KMS-11 (cell line): ENCODE results near the gene CBFA2T3.

Experiments used
- H2AFZ ChIP-seq: fragments of 200-600 bp; sonication (generic); 2 replicates; pipeline ENCODE4 v1.6.1; 2016; ENCODE audit warnings: antibody characterized with exemption, mixed run types, low read depth
- H3K27ac ChIP-seq: fragments of 200-600 bp; sonication (generic); 2 replicates; pipeline ENCODE4 v1.6.1; 2016; ENCODE audit warnings: mild to moderate bottlenecking, mixed run types
- H3K27me3 ChIP-seq: fragments of 200-600 bp; sonication (generic); 2 replicates; pipeline ENCODE4 v1.6.1; 2017; ENCODE audit warnings: mild to moderate bottlenecking, low read depth, mixed run types, moderate library complexity; ENCODE audit not compliant: insufficient read depth
- H3K36me3 ChIP-seq: fragments of 200-600 bp; sonication (generic); 2 replicates; pipeline ENCODE4 v1.6.1; 2017; ENCODE audit warnings: mild to moderate bottlenecking, mixed run types; ENCODE audit not compliant: insufficient read depth
- H3K4me1 ChIP-seq: fragments of 200-600 bp; sonication (generic); 2 replicates; pipeline ENCODE4 v1.6.1; 2016; ENCODE audit warnings: mild to moderate bottlenecking, low read depth, mixed run types; ENCODE audit not compliant: poor library complexity, severe bottlenecking
- H3K4me2 ChIP-seq: fragments of 200-600 bp; sonication (generic); 2 replicates; pipeline ENCODE4 v1.7.0; 2016; ENCODE audit warnings: mild to moderate bottlenecking, mixed run types
- H3K4me3 ChIP-seq: fragments of 200-600 bp; sonication (generic); IDR thresholded peaks from 2 replicates; pipeline ENCODE4 v1.6.1; 2017; ENCODE audit warnings: low read depth, low read length, mixed read lengths; ENCODE audit not compliant: insufficient read depth
- H3K79me2 ChIP-seq: fragments of 200-600 bp; sonication (generic); 2 replicates; pipeline ENCODE4 v1.6.1; 2016; ENCODE audit warnings: low read depth, mixed run types; ENCODE audit not compliant: insufficient read depth
- H3K9ac ChIP-seq: fragments of 200-600 bp; sonication (generic); 2 replicates; pipeline ENCODE4 v1.6.1; 2016; ENCODE audit warnings: mild to moderate bottlenecking, mixed run types
- H4K20me1 ChIP-seq: fragments of 200-600 bp; sonication (generic); 2 replicates; pipeline ENCODE4 v1.6.1; 2016; ENCODE audit warnings: mild to moderate bottlenecking, mixed run types; ENCODE audit not compliant: insufficient read depth
- CTCF ChIP-seq: fragments of 200-600 bp; sonication (generic); conservative IDR thresholded peaks from 2 replicates; pipeline ENCODE4 v1.6.1; 2017; ENCODE audit warnings: low read depth, mild to moderate bottlenecking, antibody characterized with exemption, low read length, moderate library complexity, mixed read lengths

CBFA2T3 gene

GRCh38 chr16:88959022-88959421 lies 18.0 kb downstream of the CBFA2T3 start:
- Histone ChIP-seq H3K9ac (no peak overlapping the region), H3K4me2 (no peak overlapping the region), H3K4me3 (no peak overlapping the region), H3K79me2 (no peaks in the 10 kb centered on the region), H3K36me3 (no peaks in the 10 kb centered on the region), H3K4me1 (no peaks in the 10 kb centered on the region), H3K27ac (no peak overlapping the region), H4K20me1 (no peaks in the 10 kb centered on the region), H2AFZ (no peak overlapping the region), H3K27me3 (peaks cover 42% of the 10 kb centered on the region)
- no peak for TF ChIP-seq CTCF

- no peaks in the 10 kb centered on the region for H3K4me1 ChIP-seq
- no peaks in the 10 kb centered on the region for H3K79me2 ChIP-seq
- H3K9ac ChIP-seq = no peak overlapping the region
- no peaks in the 10 kb centered on the region for H3K36me3 ChIP-seq
- no peak overlapping the region for H2AFZ ChIP-seq
- no peaks in the 10 kb centered on the region for H4K20me1 ChIP-seq
- no peak overlapping the region for H3K27ac ChIP-seq
- no peak overlapping the region for H3K4me2 ChIP-seq
- peaks cover 44% of the 10 kb centered on the region for H3K27me3 ChIP-seq
- TF ChIP-seq CTCF = no peak
- no peak overlapping the region for H3K4me3 ChIP-seq
These were observed 19.0 kb downstream of the CBFA2T3 start for GRCh38 chr16:88957887-88958577.

GRCh38 chr16:88957433-88957767 lies 19.6 kb downstream of the CBFA2T3 start:
- Histone ChIP-seq H3K79me2 (no peaks in the 10 kb centered on the region), H2AFZ (no peak overlapping the region), H3K9ac (no peak overlapping the region), H3K36me3 (no peaks in the 10 kb centered on the region), H3K27me3 (peaks cover 44% of the 10 kb centered on the region), H3K27ac (no peak overlapping the region), H3K4me2 (no peak overlapping the region), H3K4me1 (no peaks in the 10 kb centered on the region), H4K20me1 (no peaks in the 10 kb centered on the region), H3K4me3 (no peak overlapping the region)
- no peak for TF ChIP-seq CTCF

- H3K36me3 ChIP-seq = no peaks in the 10 kb centered on the region
- H3K4me3 ChIP-seq = no peak overlapping the region
- no peak for TF ChIP-seq CTCF
- peaks cover 42% of the 10 kb centered on the region for H3K27me3 ChIP-seq
- no peak overlapping the region for H3K9ac ChIP-seq
- no peaks in the 10 kb centered on the region for H3K79me2 ChIP-seq
- H4K20me1 ChIP-seq = no peaks in the 10 kb centered on the region
- no peak overlapping the region for H2AFZ ChIP-seq
- no peaks in the 10 kb centered on the region for H3K4me1 ChIP-seq
- no peak overlapping the region for H3K4me2 ChIP-seq
- H3K27ac ChIP-seq = no peak overlapping the region
These were observed 20.2 kb downstream of the CBFA2T3 start for GRCh38 chr16:88956546-88957432.
